ENCODE data around the gene ZC3HAV1L.
"Not testable (repeated sequence)": the region's sequence is repeated elsewhere in the genome, so short reads cannot be mapped to it uniquely, and the experiment has no call there.

ZC3HAV1L gene

GRCh38 chr7:139068544-139069399, 32.9 kb upstream of the ZC3HAV1L start:
- peaks cover 57% of the 10 kb centered on the region for H3K4me1 Mint-ChIP-seq (ENCODE audit: low read depth)
- H3K4me3 Mint-ChIP-seq = no peak overlapping the region

GRCh38 chr7:139066315-139066714, 30.5 kb upstream of the ZC3HAV1L start:
- no peak for DNase-seq (ENCODE audit: low spot score)
- Mint-ChIP-seq H3K4me1 (ENCODE audit: low read depth) (peaks cover 57% of the 10 kb centered on the region), H3K27ac (peak overlapping the region; percentile 73), H3K9me3 (no peaks in the 10 kb centered on the region), H3K27me3 (ENCODE audit: low read depth) (no peaks in the 10 kb centered on the region), H3K36me3 (ENCODE audit: low read depth) (peaks cover 80% of the 10 kb centered on the region), H3K4me3 (no peak overlapping the region)

More at GRCh38 chr7:139068544-139069399, 32.9 kb upstream of the ZC3HAV1L start:
- Mint-ChIP-seq H3K27me3 (ENCODE audit: low read depth) (no peaks in the 10 kb centered on the region), H3K9me3 (no peaks in the 10 kb centered on the region), H3K27ac (peak overlapping the region; percentile 65), H3K36me3 (ENCODE audit: low read depth) (peaks cover 83% of the 10 kb centered on the region)
- no peak for DNase-seq (ENCODE audit: low spot score)

GRCh38 chr7:139065323-139065722, 29.5 kb upstream of the ZC3HAV1L start:
- no peak overlapping the region for H3K4me3 Mint-ChIP-seq
- H3K36me3 Mint-ChIP-seq (ENCODE audit: low read depth) = peaks cover 85% of the 10 kb centered on the region
- H3K27me3 Mint-ChIP-seq (ENCODE audit: low read depth) = no peaks in the 10 kb centered on the region
- H3K4me1 Mint-ChIP-seq (ENCODE audit: low read depth) = peaks cover 65% of the 10 kb centered on the region
- H3K27ac Mint-ChIP-seq = peak overlapping the region; percentile 35
- DNase-seq (ENCODE audit: low spot score) = no peak
- no peaks in the 10 kb centered on the region for H3K9me3 Mint-ChIP-seq

GRCh38 chr7:139061416-139061815, 25.6 kb upstream of the ZC3HAV1L start:
- H3K4me1 Mint-ChIP-seq (ENCODE audit: low read depth) = peaks cover 63% of the 10 kb centered on the region
- no peaks in the 10 kb centered on the region for H3K9me3 Mint-ChIP-seq
- H3K36me3 Mint-ChIP-seq (ENCODE audit: low read depth) = peaks cover 80% of the 10 kb centered on the region
- no peak overlapping the region for H3K4me3 Mint-ChIP-seq
- no peak for DNase-seq (ENCODE audit: low spot score)
- H3K27me3 Mint-ChIP-seq (ENCODE audit: low read depth) = no peaks in the 10 kb centered on the region
- H3K27ac Mint-ChIP-seq = no peak overlapping the region

GRCh38 chr7:139060695-139061237, 24.9 kb upstream of the ZC3HAV1L start:
- peak overlapping the region; percentile 75 for H3K27ac Mint-ChIP-seq
- no peak overlapping the region for H3K4me3 Mint-ChIP-seq
- H3K36me3 Mint-ChIP-seq (ENCODE audit: low read depth) = peaks cover 79% of the 10 kb centered on the region
- H3K27me3 Mint-ChIP-seq (ENCODE audit: low read depth) = no peaks in the 10 kb centered on the region
- no peak for DNase-seq (ENCODE audit: low spot score)
- H3K4me1 Mint-ChIP-seq (ENCODE audit: low read depth) = peaks cover 61% of the 10 kb centered on the region
- no peaks in the 10 kb centered on the region for H3K9me3 Mint-ChIP-seq

- peaks cover 78% of the 10 kb centered on the region for H3K36me3 Mint-ChIP-seq (ENCODE audit: low read depth)
- H3K4me1 Mint-ChIP-seq (ENCODE audit: low read depth) = peaks cover 54% of the 10 kb centered on the region
- no peak for DNase-seq (ENCODE audit: low spot score)
- H3K27ac Mint-ChIP-seq = peak overlapping the region; percentile 75
- peak overlapping the region; percentile 13 for H3K4me3 Mint-ChIP-seq
- no peaks in the 10 kb centered on the region for H3K9me3 Mint-ChIP-seq
- H3K27me3 Mint-ChIP-seq (ENCODE audit: low read depth) = no peaks in the 10 kb centered on the region
Observed at GRCh38 chr7:139059905-139060304, 24.1 kb upstream of the ZC3HAV1L start.

GRCh38 chr7:139058943-139059342, 23.1 kb upstream of the ZC3HAV1L start:
- H3K27me3 Mint-ChIP-seq (ENCODE audit: low read depth) = no peaks in the 10 kb centered on the region
- no peak overlapping the region for H3K4me3 Mint-ChIP-seq
- H3K4me1 Mint-ChIP-seq (ENCODE audit: low read depth) = peaks cover 52% of the 10 kb centered on the region
- no peak overlapping the region for H3K27ac Mint-ChIP-seq
- H3K9me3 Mint-ChIP-seq = no peaks in the 10 kb centered on the region
- DNase-seq (ENCODE audit: low spot score) = no peak
- H3K36me3 Mint-ChIP-seq (ENCODE audit: low read depth) = peaks cover 78% of the 10 kb centered on the region

GRCh38 chr7:139055674-139056073, 19.8 kb upstream of the ZC3HAV1L start:
- H3K4me1 Mint-ChIP-seq (ENCODE audit: low read depth) = peaks cover 41% of the 10 kb centered on the region
- no peak for DNase-seq (ENCODE audit: low spot score)
- H3K9me3 Mint-ChIP-seq = no peaks in the 10 kb centered on the region
- peaks cover 78% of the 10 kb centered on the region for H3K36me3 Mint-ChIP-seq (ENCODE audit: low read depth)
- H3K27ac Mint-ChIP-seq = no peak overlapping the region
- no peak overlapping the region for H3K4me3 Mint-ChIP-seq
- no peaks in the 10 kb centered on the region for H3K27me3 Mint-ChIP-seq (ENCODE audit: low read depth)

- not testable (repeated sequence) for DNase-seq (ENCODE audit: low spot score); H3K9me3 Mint-ChIP-seq; H3K4me3 Mint-ChIP-seq; H3K27me3 Mint-ChIP-seq (ENCODE audit: low read depth)
- H3K27ac Mint-ChIP-seq = peak overlapping the region; percentile 38
- H3K36me3 Mint-ChIP-seq (ENCODE audit: low read depth) = peaks cover 77% of the 10 kb centered on the region
- peaks cover 40% of the 10 kb centered on the region for H3K4me1 Mint-ChIP-seq (ENCODE audit: low read depth)
Observed at GRCh38 chr7:139054656-139055055, 18.8 kb upstream of the ZC3HAV1L start.

GRCh38 chr7:139054101-139054500, 18.3 kb upstream of the ZC3HAV1L start:
- no peaks in the 10 kb centered on the region for H3K9me3 Mint-ChIP-seq
- no peak overlapping the region for H3K27ac Mint-ChIP-seq
- no peak overlapping the region for H3K4me3 Mint-ChIP-seq
- H3K27me3 Mint-ChIP-seq (ENCODE audit: low read depth) = no peaks in the 10 kb centered on the region
- DNase-seq (ENCODE audit: low spot score) = no peak
- H3K36me3 Mint-ChIP-seq (ENCODE audit: low read depth) = peaks cover 80% of the 10 kb centered on the region
- H3K4me1 Mint-ChIP-seq (ENCODE audit: low read depth) = peaks cover 44% of the 10 kb centered on the region

GRCh38 chr7:139051655-139052054, 15.8 kb upstream of the ZC3HAV1L start:
- Mint-ChIP-seq H3K9me3 (no peaks in the 10 kb centered on the region), H3K4me1 (ENCODE audit: low read depth) (peaks cover 56% of the 10 kb centered on the region), H3K36me3 (ENCODE audit: low read depth) (peaks cover 85% of the 10 kb centered on the region), H3K4me3 (no peak overlapping the region), H3K27me3 (ENCODE audit: low read depth) (no peaks in the 10 kb centered on the region), H3K27ac (no peak overlapping the region)
- no peak for DNase-seq (ENCODE audit: low spot score)

GRCh38 chr7:139049936-139050335, 14.1 kb upstream of the ZC3HAV1L start:
- Mint-ChIP-seq H3K9me3 (no peaks in the 10 kb centered on the region), H3K4me1 (ENCODE audit: low read depth) (peaks cover 67% of the 10 kb centered on the region), H3K36me3 (ENCODE audit: low read depth) (peaks cover 87% of the 10 kb centered on the region), H3K4me3 (no peak overlapping the region), H3K27me3 (ENCODE audit: low read depth) (no peaks in the 10 kb centered on the region), H3K27ac (peak overlapping the region; percentile 13)
- no peak for DNase-seq (ENCODE audit: low spot score)

- Mint-ChIP-seq H3K27me3 (ENCODE audit: low read depth) (no peaks in the 10 kb centered on the region), H3K36me3 (ENCODE audit: low read depth) (peaks cover 86% of the 10 kb centered on the region), H3K27ac (peak overlapping the region; percentile 50), H3K4me1 (ENCODE audit: low read depth) (peaks cover 70% of the 10 kb centered on the region), H3K9me3 (no peaks in the 10 kb centered on the region), H3K4me3 (peak overlapping the region; percentile 9)
- DNase-seq (ENCODE audit: low spot score) = no peak
Observed at GRCh38 chr7:139049111-139049510, 13.3 kb upstream of the ZC3HAV1L start.

- H3K36me3 Mint-ChIP-seq (ENCODE audit: low read depth) = peaks cover 85% of the 10 kb centered on the region
- no peaks in the 10 kb centered on the region for H3K9me3 Mint-ChIP-seq
- H3K4me1 Mint-ChIP-seq (ENCODE audit: low read depth) = peaks cover 70% of the 10 kb centered on the region
- H3K27me3 Mint-ChIP-seq (ENCODE audit: low read depth) = no peaks in the 10 kb centered on the region
- H3K27ac Mint-ChIP-seq = peak overlapping the region; percentile 39
- no peak overlapping the region for H3K4me3 Mint-ChIP-seq
- DNase-seq (ENCODE audit: low spot score) = peak; percentile 60
Observed at GRCh38 chr7:139047970-139048369, 12.1 kb upstream of the ZC3HAV1L start.

Data from T-helper 2 cell treated with Interferon-gamma antibody and Interleukin-4, amounts not matched to agents 5 μg/mL and 100 μg/mL, for 36 hours (primary cell).